GM12864 (cell line): ENCODE results near the gene LRRFIP1.

Experiments
- DNase-seq: peaks from one replicate; pipeline ENCODE4 v3.0.0-alpha.2; 2011; ENCODE audit warnings: low read depth
- H3K4me3 ChIP-seq: 2 replicates; pipeline ENCODE4 v1.5.1; 2011; ENCODE audit warnings: mild to moderate bottlenecking, low read depth, low read length, control low read depth
- CTCF ChIP-seq: IDR thresholded peaks from 2 replicates; pipeline ENCODE4 v1.5.1; 2011; ENCODE audit warnings: low read depth, mild to moderate bottlenecking, moderate library complexity, low read length, control low read depth, inconsistent platforms; ENCODE audit errors: missing control alignments

Gene LRRFIP1

GRCh38 chr2:237720444-237720843 is 93.1 kb downstream of the LRRFIP1 start:
- H3K4me3 ChIP-seq, result no peak overlapping the region
- TF ChIP-seq CTCF, result no peak
- DNase-seq, result no peak

DNA sequence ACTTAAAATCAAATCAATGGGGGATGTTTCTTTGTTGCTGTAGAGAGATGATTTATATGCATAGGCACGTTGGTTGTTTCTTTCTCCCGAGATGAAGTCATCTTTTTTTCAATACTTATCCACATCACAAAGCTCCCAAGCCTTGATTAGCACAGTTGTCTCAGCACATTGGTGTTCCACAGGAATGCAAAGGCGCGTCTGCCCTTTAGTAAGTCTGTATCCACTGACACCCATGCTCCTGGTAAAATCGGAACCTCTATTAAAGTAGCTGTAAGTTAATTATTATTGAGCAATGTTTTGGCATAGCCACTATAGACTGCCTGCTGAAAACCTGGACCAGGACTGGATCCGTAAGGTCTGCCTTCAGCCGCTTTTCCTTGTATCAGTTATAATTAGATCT is 93.6 kb downstream of the LRRFIP1 start:
- H3K4me3 ChIP-seq, result no peak overlapping the region
- DNase-seq, result no peak
- TF ChIP-seq CTCF, result no peak

DNA sequence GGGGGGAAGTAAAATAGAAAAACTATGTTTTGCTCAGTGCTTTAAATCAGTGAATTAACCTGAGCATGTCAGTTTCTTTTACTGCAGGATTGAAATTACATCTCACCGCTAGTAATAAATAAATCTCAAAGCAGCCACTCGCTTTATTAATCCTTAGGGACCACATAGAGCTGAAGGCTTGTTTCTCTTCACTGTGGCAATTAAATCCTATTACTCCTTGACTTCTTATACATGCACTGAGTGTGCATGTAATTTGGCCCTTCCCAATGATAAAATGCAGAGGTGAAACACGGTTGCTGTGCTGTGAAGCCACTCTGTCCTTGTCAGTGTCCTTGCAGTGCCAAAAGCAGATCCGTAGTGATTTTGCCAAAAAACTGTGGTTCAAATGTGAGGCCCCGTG is 94.1 kb downstream of the LRRFIP1 start:
- no peak for TF ChIP-seq CTCF
- DNase-seq, result no peak
- H3K4me3 ChIP-seq, result no peak overlapping the region

GRCh38 chr2:237722616-237723015 is 95.2 kb downstream of the LRRFIP1 start:
- no peak for TF ChIP-seq CTCF
- H3K4me3 ChIP-seq, result no peak overlapping the region
- no peak for DNase-seq

DNA sequence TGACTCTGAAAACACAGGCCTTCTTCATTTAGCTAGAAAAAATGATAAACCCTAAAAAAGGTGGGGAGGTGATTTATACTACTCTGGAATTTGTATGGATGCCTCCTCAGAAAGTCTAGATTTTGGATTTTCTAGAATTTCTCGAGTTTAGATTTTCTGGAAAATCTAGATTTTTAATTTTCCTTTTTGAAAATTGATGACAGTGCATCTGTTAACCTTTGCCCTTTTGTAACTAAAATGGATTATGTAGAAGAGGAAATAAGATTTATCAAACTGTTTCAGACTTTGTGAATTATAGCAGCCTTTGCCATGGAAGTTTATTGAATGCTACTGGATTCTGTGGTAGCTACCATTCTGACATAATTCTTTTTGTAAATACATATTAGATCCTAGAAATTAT is 95.6 kb downstream of the LRRFIP1 start:
- DNase-seq, result no peak
- TF ChIP-seq CTCF, result no peak
- no peak overlapping the region for H3K4me3 ChIP-seq

DNA sequence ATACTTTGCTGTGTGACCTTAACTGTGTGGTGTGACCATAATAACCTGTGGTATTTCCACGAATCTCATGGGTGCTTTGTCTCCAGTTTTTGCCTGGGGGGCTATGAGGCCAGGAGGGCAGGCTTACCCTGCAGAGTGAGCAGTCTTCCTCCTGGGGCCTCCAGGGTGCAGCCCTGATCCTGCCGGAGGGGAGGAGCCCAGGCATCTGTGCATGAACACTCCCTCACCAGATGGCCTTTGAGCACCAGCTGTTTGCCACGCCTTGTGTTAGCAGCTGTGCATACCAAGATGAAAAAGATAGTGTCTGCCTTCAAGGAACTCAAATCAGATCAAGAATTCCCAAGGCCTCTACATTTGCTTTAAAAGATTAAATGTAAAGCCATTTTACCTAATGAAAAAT is 96.2 kb downstream of the LRRFIP1 start:
- no peak overlapping the region for H3K4me3 ChIP-seq
- DNase-seq, result no peak
- TF ChIP-seq CTCF, result no peak

DNA sequence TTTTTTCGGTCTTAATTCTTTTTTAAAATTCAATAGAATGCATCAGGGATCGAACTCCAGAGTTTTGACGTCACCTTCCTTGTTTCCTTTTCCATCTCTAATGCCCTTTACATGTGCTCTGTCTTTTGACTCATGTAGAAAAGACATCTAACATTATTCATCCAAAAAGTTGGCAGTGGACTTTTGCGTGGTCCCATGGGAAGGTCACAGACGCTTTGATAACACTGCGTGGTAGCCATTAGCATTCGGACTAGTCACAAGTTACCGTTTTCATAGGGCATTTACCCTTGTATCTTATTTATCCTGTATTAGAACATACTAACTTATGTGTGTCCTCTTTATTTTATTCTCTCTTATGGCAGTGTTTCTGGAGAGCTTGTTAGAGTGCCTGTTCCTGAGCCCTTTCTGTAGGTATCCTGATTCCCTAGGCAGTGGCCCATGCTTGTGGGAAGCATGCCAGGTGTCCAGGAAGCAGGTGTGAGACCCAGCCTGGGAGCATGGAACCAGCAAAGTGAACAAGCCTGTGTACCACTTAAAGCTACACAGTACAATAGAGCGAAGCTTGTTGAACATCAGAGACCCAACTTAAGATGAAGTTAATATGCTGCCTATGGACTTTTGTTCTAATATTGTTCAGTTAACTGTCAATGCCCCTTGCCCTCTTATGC is 97.6 kb downstream of the LRRFIP1 start:
- H3K4me3 ChIP-seq, result no peak overlapping the region
- no peak for TF ChIP-seq CTCF
- no peak for DNase-seq
